ENCODE measurements around the gene SOX10.

The SOX10 gene

DNA sequence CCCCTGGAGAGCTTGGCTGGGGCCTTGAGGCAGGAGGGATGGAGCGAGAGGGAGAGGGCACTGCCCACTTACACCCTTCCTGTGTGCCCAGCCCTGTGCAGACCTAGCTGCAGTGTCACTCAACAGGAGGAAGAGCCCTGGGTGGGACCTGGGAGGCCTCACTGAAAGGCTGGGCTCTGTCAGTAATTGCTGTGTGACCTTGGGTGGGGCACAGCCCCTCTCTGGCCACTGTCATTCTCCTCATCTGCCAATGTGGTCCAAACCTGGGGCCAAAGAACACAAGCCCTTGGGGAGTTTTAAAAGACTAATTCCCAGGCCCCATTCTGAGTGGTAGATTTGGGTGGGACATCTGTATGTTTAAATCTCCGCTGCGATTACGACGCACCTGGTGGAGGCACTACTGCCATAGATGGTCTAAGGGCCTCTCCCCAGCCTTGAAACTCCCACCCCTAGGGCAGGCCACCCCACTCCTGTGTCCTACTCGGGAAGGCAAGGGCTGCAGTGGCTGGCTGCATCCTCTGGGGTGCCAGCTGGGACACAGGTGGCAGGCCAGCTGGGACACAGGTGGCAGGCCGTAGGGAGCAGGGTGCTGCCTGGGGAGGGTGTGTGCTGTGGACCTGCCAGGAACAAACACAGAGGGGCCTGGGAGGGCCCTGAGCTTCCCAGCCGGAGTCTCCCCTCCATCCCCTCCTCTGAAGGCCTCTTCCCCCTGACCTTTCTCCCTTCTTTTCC lies 12.3 kb upstream of the SOX10 start:
- TF ChIP-seq POLR2AphosphoS5 (IDR thresholded peaks at IDR 0.05; ENCODE audit: low read depth, low read length): no peak

DNA sequence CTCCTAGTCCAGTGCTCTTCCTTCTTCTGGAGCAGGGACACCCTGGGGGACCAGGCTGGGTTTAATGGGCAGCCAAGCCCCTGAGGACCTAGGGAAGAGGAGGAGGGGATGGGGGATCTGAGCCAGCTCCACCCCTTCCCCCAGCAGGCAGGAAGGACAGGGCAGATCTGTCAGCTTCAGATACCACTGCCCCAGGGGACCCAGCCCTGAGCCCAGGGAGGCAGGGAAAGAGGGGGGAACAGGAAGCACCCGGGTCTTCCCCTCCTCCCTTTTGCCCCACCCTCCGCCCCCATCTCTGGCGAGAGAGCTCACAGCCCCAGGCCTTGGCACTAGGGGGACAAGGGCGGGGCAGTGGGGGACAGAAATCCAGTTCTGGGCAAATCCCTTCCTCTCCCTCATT lies 11.7 kb upstream of the SOX10 start:
- TF ChIP-seq, protein P1, sequence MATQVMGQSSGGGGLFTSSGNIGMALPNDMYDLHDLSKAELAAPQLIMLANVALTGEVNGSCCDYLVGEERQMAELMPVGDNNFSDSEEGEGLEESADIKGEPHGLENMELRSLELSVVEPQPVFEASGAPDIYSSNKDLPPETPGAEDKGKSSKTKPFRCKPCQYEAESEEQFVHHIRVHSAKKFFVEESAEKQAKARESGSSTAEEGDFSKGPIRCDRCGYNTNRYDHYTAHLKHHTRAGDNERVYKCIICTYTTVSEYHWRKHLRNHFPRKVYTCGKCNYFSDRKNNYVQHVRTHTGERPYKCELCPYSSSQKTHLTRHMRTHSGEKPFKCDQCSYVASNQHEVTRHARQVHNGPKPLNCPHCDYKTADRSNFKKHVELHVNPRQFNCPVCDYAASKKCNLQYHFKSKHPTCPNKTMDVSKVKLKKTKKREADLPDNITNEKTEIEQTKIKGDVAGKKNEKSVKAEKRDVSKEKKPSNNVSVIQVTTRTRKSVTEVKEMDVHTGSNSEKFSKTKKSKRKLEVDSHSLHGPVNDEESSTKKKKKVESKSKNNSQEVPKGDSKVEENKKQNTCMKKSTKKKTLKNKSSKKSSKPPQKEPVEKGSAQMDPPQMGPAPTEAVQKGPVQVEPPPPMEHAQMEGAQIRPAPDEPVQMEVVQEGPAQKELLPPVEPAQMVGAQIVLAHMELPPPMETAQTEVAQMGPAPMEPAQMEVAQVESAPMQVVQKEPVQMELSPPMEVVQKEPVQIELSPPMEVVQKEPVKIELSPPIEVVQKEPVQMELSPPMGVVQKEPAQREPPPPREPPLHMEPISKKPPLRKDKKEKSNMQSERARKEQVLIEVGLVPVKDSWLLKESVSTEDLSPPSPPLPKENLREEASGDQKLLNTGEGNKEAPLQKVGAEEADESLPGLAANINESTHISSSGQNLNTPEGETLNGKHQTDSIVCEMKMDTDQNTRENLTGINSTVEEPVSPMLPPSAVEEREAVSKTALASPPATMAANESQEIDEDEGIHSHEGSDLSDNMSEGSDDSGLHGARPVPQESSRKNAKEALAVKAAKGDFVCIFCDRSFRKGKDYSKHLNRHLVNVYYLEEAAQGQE (IDR thresholded peaks at IDR 0.05; ENCODE audit: insufficient read depth in 1 of 2, low read depth in 2 of 2, low read length in 2 of 2): no peak
- TF ChIP-seq SIN3A (IDR thresholded peaks at IDR 0.05; ENCODE audit: borderline replicate concordance, insufficient read depth, low read length) (no peak), TAF1 (IDR thresholded peaks at IDR 0.05; ENCODE audit: borderline replicate concordance, insufficient read depth, low read length) (no peak)

DNA sequence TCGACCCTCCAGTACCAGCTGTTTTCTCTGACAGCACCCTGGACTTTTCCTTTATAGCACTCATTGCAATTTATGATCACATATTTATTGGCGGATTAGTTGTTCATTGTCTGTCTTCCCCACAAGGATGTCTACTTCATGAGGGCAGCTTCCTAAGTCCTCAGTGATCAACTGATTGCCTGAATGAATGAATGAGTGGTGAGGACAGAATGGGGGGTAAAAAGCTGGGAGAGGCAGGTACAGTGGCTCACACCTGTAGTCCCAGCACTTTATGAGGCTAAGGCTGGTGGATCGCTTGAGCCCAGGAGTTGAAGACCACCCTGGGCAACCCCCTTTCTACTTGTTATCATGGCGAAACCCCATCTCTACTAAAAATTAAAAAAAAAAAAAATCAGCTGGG lies 11.1 kb upstream of the SOX10 start:
- TF ChIP-seq, protein P1 (IDR thresholded peaks at IDR 0.05; ENCODE audit: insufficient read depth in 1 of 2, low read depth in 2 of 2, low read length in 2 of 2): no peak
- TF ChIP-seq SIN3A (IDR thresholded peaks at IDR 0.05; ENCODE audit: borderline replicate concordance, insufficient read depth, low read length) (no peak), POLR2AphosphoS5 (IDR thresholded peaks at IDR 0.05; ENCODE audit: low read depth, low read length) (no peak)

GRCh38 chr22:37994982-37995381 lies 10.6 kb upstream of the SOX10 start:
- TF ChIP-seq SIN3A (IDR thresholded peaks at IDR 0.05; ENCODE audit: borderline replicate concordance, insufficient read depth, low read length): no peak

GRCh38 chr22:37994049-37994448 lies 9.7 kb upstream of the SOX10 start:
- TF ChIP-seq SIN3A (IDR thresholded peaks at IDR 0.05; ENCODE audit: borderline replicate concordance, insufficient read depth, low read length): no peak
- TF ChIP-seq, protein P1 (IDR thresholded peaks at IDR 0.05; ENCODE audit: insufficient read depth in 1 of 2, low read depth in 2 of 2, low read length in 2 of 2): no peak
- TF ChIP-seq FOXP2 (optimal IDR thresholded peaks at IDR 0.05; ENCODE audit: borderline replicate concordance, extremely low read depth, extremely low read length, insufficient read depth): no peak
- TF ChIP-seq POLR2AphosphoS5 (IDR thresholded peaks at IDR 0.05; ENCODE audit: low read depth, low read length): no peak
- no peak for TF ChIP-seq TAF1 (IDR thresholded peaks at IDR 0.05; ENCODE audit: borderline replicate concordance, insufficient read depth, low read length)

DNA sequence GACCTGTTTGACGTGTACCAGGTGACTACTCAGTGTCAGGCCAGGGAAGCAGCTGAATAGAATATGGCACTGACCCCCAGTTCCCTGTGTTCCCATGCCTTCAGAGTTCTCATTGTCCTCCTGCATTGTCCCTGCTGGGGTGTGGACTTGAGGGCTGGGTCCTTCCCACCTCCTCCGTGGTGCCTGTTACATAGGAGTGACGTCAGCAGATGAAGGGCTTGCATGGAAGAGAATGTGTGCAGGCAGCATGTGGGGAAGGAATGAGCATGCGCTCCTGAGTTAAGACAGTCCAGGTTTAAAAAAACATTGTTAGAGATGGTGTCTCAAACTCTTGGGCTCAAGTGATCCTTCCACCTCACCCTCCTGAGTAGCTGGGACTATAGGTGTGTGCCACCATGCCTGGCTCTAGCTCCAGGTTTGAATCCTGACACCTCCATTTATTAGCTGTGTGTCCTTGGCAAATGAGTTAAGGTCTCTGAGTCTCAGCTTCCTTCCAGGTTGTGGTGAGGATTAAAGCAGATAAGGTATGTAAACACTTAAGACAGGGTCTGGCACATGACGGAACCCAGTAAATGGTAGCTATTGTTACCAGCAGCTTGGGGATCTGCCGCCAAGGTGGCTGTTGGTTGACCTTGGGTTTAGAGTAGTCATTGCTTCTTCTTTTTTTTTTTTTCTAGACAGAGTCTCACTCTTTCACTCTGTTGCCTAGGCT lies 7.5 kb upstream of the SOX10 start:
- TF ChIP-seq, protein P1 (IDR thresholded peaks at IDR 0.05; ENCODE audit: insufficient read depth in 1 of 2, low read depth in 2 of 2, low read length in 2 of 2): no peak
- no peak for TF ChIP-seq TAF1 (IDR thresholded peaks at IDR 0.05; ENCODE audit: borderline replicate concordance, insufficient read depth, low read length)
- TF ChIP-seq POLR2AphosphoS5 (IDR thresholded peaks at IDR 0.05; ENCODE audit: low read depth, low read length): no peak
- TF ChIP-seq SIN3A (IDR thresholded peaks at IDR 0.05; ENCODE audit: borderline replicate concordance, insufficient read depth, low read length): no peak
- no peak for TF ChIP-seq FOXP2 (optimal IDR thresholded peaks at IDR 0.05; ENCODE audit: borderline replicate concordance, extremely low read depth, extremely low read length, insufficient read depth)
